Tibial nerve (tissue), 4 donors: ENCODE data around the gene CHST15. TPM values are rescaled to one million over a fixed set of nuclear protein-coding genes. Genes with fewer than 3 reads are reported as not detected.

Experiments used
- DNase-seq, 2 donors: peaks; one replicate each; pipeline ENCODE4 v3.0.0-alpha.2; 2019; ENCODE audit warnings: low spot score in 2 of 2
- H3K27ac ChIP-seq, 4 donors: fragments of 200-600 bp; sonication (generic) in 3 of 4; one replicate each; pipeline ENCODE4 v1.5.1; 2017 to 2019; ENCODE audit warnings: mild to moderate bottlenecking in 1 of 4
- H3K27me3 ChIP-seq, 2 donors: fragments of 200-600 bp; sonication (generic) in 1 of 2; one replicate each; pipeline versions ENCODE4 v1.5.1 to v1.6.0; 2017 to 2019
- H3K36me3 ChIP-seq, 3 donors: fragments of 200-600 bp; sonication (generic); one replicate each; pipeline ENCODE4 v1.5.1; 2018 to 2019
- H3K4me1 ChIP-seq, 4 donors: fragments of 200-600 bp; sonication (generic) in 3 of 4; one replicate each; pipeline ENCODE4 v1.5.1; 2017 to 2019
- H3K4me3 ChIP-seq, 4 donors: fragments of 200-600 bp; sonication (generic) in 3 of 4; one replicate each; pipeline ENCODE4 v1.5.1; 2017 to 2019; ENCODE audit warnings: mild to moderate bottlenecking in 1 of 4, moderate library complexity in 1 of 4
- H3K9me3 ChIP-seq, 4 donors: fragments of 200-600 bp; sonication (generic) in 3 of 4; one replicate each; pipeline ENCODE4 v1.5.1; 2017 to 2019
- CTCF ChIP-seq, 5 experiments: fragments of 200-600 bp in 3 of 5; fragments of 450-650 bp in 2 of 5; sonication (generic) in 3 of 5; IDR thresholded peaks; one replicate each; pipeline ENCODE4 v1.5.1; 2016 to 2019; ENCODE audit warnings: antibody characterized with exemption in 5 of 5, mild to moderate bottlenecking in 3 of 5, moderate library complexity in 2 of 5
- EP300 ChIP-seq, 2 donors: sonication (generic); formaldehyde crosslinking; IDR thresholded peaks; one replicate each; pipeline ENCODE4 v1.6.1; 2017; ENCODE audit warnings: antibody characterized with exemption in 2 of 2, mild to moderate bottlenecking in 1 of 2
- POLR2A ChIP-seq, 2 donors: fragments of 450-650 bp; IDR thresholded peaks; one replicate each; pipeline ENCODE4 v1.6.1; 2017; ENCODE audit warnings: antibody characterized with exemption in 2 of 2, mild to moderate bottlenecking in 2 of 2, moderate library complexity in 2 of 2
- WGBS, 2 donors: methylation state at CpG; one replicate each; pipeline ENCODE4 v1.1.5; 2018; 5-methylcytosine and 5-hydroxymethylcytosine counted together
- total RNA-seq, 4 donors: library from RNA; depleted of rRNA; stranded (reverse); fragments of >200 nt; gene quantifications; one replicate each; pipeline ENCODE4 v1.1.0, GENCODE V29; 2016

CHST15 gene
- total RNA-seq, 4 donors from 2014 or later, result 29.8 to 45.6 (median 34.3) TPM

- TF ChIP-seq CTCF (IDR thresholded peaks at IDR 0.05) (no peak), EP300 (IDR thresholded peaks at IDR 0.05) (no peak), POLR2A (IDR thresholded peaks at IDR 0.05) (no peak)
- peaks cover 0 to 43% of the 10 kb centered on the region in 2 donors for H3K27me3 ChIP-seq
- H3K27ac ChIP-seq, result peak overlapping the region in 1 of 4 donors; percentile 32
- peaks cover 0 to 28% (median 7%) of the 10 kb centered on the region in 4 donors for H3K4me1 ChIP-seq
- DNase-seq, result no peak
- no peaks in the 10 kb centered on the region for H3K36me3 ChIP-seq
- WGBS, 2 donors, result 32 to 37% methylated on average over 7 of the region's 7 CpGs
- H3K4me3 ChIP-seq, result no peak overlapping the region
- no peaks in the 10 kb centered on the region for H3K9me3 ChIP-seq
Observed at GRCh38 chr10:123966896-123967231, 126.5 kb downstream of the CHST15 start.

- H3K9me3 ChIP-seq, result no peaks in the 10 kb centered on the region
- no peaks in the 10 kb centered on the region for H3K36me3 ChIP-seq
- peaks cover 0 to 28% (median 7%) of the 10 kb centered on the region in 4 donors for H3K4me1 ChIP-seq
- peak overlapping the region in 1 of 4 donors; percentile 32 for H3K27ac ChIP-seq
- H3K27me3 ChIP-seq, result peaks cover 0 to 37% of the 10 kb centered on the region in 2 donors
- DNase-seq, result no peak
- no peak for TF ChIP-seq CTCF (IDR thresholded peaks at IDR 0.05)
- 48 to 66% methylated on average over 8 to 13 of the region's 13 CpGs for WGBS, 2 donors
- no peak overlapping the region for H3K4me3 ChIP-seq
Observed at GRCh38 chr10:123965973-123966895, 127.2 kb downstream of the CHST15 start.

GRCh38 chr10:123964953-123965352, 128.4 kb downstream of the CHST15 start:
- no peak overlapping the region for H3K4me3 ChIP-seq
- WGBS, 2 donors, result 83 to 90% methylated on average over 3 of the region's 3 CpGs
- TF ChIP-seq CTCF (IDR thresholded peaks at IDR 0.05) (no peak), EP300 (IDR thresholded peaks at IDR 0.05) (no peak), POLR2A (IDR thresholded peaks at IDR 0.05) (no peak)
- no peak overlapping the region for H3K27ac ChIP-seq
- no peaks in the 10 kb centered on the region for H3K36me3 ChIP-seq
- H3K9me3 ChIP-seq, result peaks cover 0 to 7% (median 0%) of the 10 kb centered on the region in 4 donors
- DNase-seq, result no peak
- H3K4me1 ChIP-seq, result peaks cover 0 to 28% (median 7%) of the 10 kb centered on the region in 4 donors
- H3K27me3 ChIP-seq, result peaks cover 0 to 24% of the 10 kb centered on the region in 2 donors

- Histone ChIP-seq H3K27me3 (peaks cover 0 to 5% of the 10 kb centered on the region in 2 donors), H3K4me1 (peaks cover 0 to 25% (median 7%) of the 10 kb centered on the region in 4 donors), H3K9me3 (peaks cover 0 to 7% (median 0%) of the 10 kb centered on the region in 4 donors), H3K36me3 (no peaks in the 10 kb centered on the region), H3K27ac (no peak overlapping the region), H3K4me3 (no peak overlapping the region)
- TF ChIP-seq EP300 (IDR thresholded peaks at IDR 0.05), result no peak
- no peak for DNase-seq
- WGBS, 2 donors, result 49 to 52% methylated on average over 10 of the region's 10 CpGs
Observed at GRCh38 chr10:123962756-123963530, 130.5 kb downstream of the CHST15 start.

GRCh38 chr10:123958241-123958640, 135.2 kb downstream of the CHST15 start:
- DNase-seq, result no peak
- Histone ChIP-seq H3K36me3 (no peaks in the 10 kb centered on the region), H3K4me3 (no peak overlapping the region), H3K27ac (no peak overlapping the region), H3K27me3 (peaks cover 0 to under 1% of the 10 kb centered on the region in 2 donors), H3K9me3 (peaks cover 0 to 10% (median 0%) of the 10 kb centered on the region in 4 donors), H3K4me1 (no peaks in the 10 kb centered on the region)
- 40 to 45% methylated on average over 2 of the region's 2 CpGs for WGBS, 2 donors
- no peak for TF ChIP-seq POLR2A (IDR thresholded peaks at IDR 0.05)
- TF ChIP-seq CTCF (IDR thresholded peaks at IDR 0.05), result no peak
- no peak for TF ChIP-seq EP300 (IDR thresholded peaks at IDR 0.05)

Other genes with a start within 250 kb of the CHST15 start
- 10 to 100 TPM; 26.8 to 74.3 (median 37.8) TPM for gene CPXM2, start 201.8 kb downstream of the CHST15 start, total RNA-seq